HepG2 (cell line): ENCODE data around the gene TBCB. TPM values are rescaled to one million over a fixed set of nuclear protein-coding genes. Genes with fewer than 3 reads are reported as not detected.

Experiments
- MEF2D ChIP-seq: sonication (generic); formaldehyde crosslinking; IDR thresholded peaks from 2 replicates; pipeline ENCODE4 v1.5.1; 2020; ENCODE audit warnings: mild to moderate bottlenecking, missing genetic modification reagents
- ZFY ChIP-seq: sonication (generic); formaldehyde crosslinking; IDR thresholded peaks from 2 replicates; pipeline ENCODE4 v1.4.0; 2020; ENCODE audit warnings: missing genetic modification reagents
- ZKSCAN5 ChIP-seq: sonication (generic); formaldehyde crosslinking; IDR thresholded peaks from 2 replicates; pipeline ENCODE4 v1.5.1; 2020; ENCODE audit warnings: mild to moderate bottlenecking, missing genetic modification reagents
- ZMYM3 ChIP-seq: sonication (generic); formaldehyde crosslinking; IDR thresholded peaks from 2 replicates; pipeline ENCODE4 v1.5.1; 2020; ENCODE audit warnings: mild to moderate bottlenecking, missing genetic modification reagents
- ZNF543 ChIP-seq: sonication (generic); formaldehyde crosslinking; IDR thresholded peaks from 2 replicates; pipeline ENCODE4 v1.4.0; 2020; ENCODE audit warnings: mild to moderate bottlenecking, missing genetic modification reagents
- ZNF598 ChIP-seq: sonication (generic); formaldehyde crosslinking; IDR thresholded peaks from 2 replicates; pipeline ENCODE4 v1.5.1; 2020; ENCODE audit warnings: mild to moderate bottlenecking, missing genetic modification reagents, borderline replicate concordance
- polyA plus RNA-seq, 8 experiments: library from polyadenylated mRNA; depleted of rRNA in 3 of 8; stranded (reverse) in 7 of 8; unstranded in 1 of 8; fragments of >200 nt; fragmentation: Illumina TruSeq in 4 of 8; extraction: Trizol in 4 of 8; gene quantifications; 2 replicates each; pipeline versions ENCODE4 v1.2.1 to v1.2.3, GENCODE V29; 2011 to 2016; ENCODE audit warnings: low read depth in 4 of 8, missing spikeins in 1 of 8, mixed read lengths in 1 of 8; ENCODE audit not compliant: insufficient read depth in 1 of 8
- total RNA-seq, 5 experiments: library from RNA; depleted of rRNA; stranded (reverse); fragments of >200 nt; fragmentation: Illumina TruSeq; extraction: Trizol; gene quantifications; 2 replicates each; pipeline ENCODE4 v1.2.3, GENCODE V29; 2016; ENCODE audit warnings: low read depth in 1 of 5
- TF ChIP-seq, protein P1 (sequence below): sonication (generic); formaldehyde crosslinking; IDR thresholded peaks from 2 replicates; pipeline ENCODE4 v1.4.0; 2020; ENCODE audit warnings: missing genetic modification reagents
- TF ChIP-seq, protein P2 (sequence below): sonication (generic); formaldehyde crosslinking; IDR thresholded peaks from 2 replicates; pipeline ENCODE4 v1.5.1; 2020; ENCODE audit warnings: mild to moderate bottlenecking, missing genetic modification reagents, borderline replicate concordance
- TF ChIP-seq, protein P3 (sequence below): sonication (generic); formaldehyde crosslinking; IDR thresholded peaks from 2 replicates; pipeline ENCODE4 v1.8.1; 2023; ENCODE audit warnings: mild to moderate bottlenecking, moderate library complexity, missing genetic modification reagents
- TF ChIP-seq, protein P4 (sequence below), 2 experiments: fragments of 450-650 bp in 1 of 2; sonication (generic) in 1 of 2; formaldehyde crosslinking in 1 of 2; IDR thresholded peaks; 2 replicates each; pipeline versions ENCODE4 v1.6.1 to v1.8.0; 2016 to 2022; ENCODE audit warnings: antibody characterized with exemption in 1 of 2, mild to moderate bottlenecking in 1 of 2, missing genetic modification reagents in 1 of 2

TBCB gene
- total and polyA plus RNA-seq, 2 of the 13 experiments (the other 11 are each of a cell fraction or from before 2014, with no cell fraction given), result 271 to 276 TPM

DNA sequence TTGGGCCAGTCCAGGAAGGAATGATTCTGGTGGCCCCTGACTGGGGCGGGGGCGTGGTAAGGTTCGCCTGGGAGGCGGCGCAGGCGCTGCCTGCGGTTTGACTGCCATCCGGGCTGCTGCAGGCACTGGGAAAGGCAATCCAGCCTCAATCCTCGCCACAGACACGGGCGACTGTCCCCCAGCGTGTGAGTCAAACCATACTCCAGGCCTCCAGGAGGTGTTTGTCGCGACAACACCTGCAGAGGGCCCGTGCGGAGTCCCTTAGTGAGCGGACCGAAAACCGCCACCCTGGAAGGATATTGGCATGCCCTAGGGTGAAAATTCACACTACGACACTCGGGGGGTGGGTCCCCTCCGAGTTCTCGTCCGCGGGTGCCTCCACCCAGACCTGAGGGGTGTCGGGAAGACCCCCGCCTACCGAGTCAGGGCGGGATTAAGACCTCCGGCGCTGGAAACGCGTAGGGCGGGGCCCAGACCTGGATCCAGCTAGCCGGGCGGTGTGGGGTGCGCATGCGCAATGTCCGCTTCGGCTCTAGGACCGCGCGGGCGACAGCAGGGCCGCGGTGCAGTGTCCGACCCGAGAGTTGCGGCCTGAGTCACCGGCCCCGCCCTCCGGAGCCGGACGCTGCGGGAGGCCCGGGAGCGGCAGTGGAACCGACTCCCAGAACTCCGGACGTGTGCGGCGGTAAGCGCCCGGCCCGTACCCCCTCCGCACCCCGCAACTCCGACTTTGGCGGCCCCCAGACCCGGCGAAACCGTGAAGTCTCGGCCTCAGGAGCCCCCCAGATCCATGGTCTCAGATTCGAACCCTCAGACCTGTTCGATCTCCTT, 24.4 kb downstream of the TBCB start, which contains the start of gene CAPNS1 (continued):
- TF ChIP-seq, protein P1, sequence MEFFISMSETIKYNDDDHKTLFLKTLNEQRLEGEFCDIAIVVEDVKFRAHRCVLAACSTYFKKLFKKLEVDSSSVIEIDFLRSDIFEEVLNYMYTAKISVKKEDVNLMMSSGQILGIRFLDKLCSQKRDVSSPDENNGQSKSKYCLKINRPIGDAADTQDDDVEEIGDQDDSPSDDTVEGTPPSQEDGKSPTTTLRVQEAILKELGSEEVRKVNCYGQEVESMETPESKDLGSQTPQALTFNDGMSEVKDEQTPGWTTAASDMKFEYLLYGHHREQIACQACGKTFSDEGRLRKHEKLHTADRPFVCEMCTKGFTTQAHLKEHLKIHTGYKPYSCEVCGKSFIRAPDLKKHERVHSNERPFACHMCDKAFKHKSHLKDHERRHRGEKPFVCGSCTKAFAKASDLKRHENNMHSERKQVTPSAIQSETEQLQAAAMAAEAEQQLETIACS (CRISPR knock-in tag), result no peak
- peak; percentile 91 for TF ChIP-seq ZFY
- TF ChIP-seq ZKSCAN5 (CRISPR knock-in tag), result peak; percentile 37; the same call in 1 of the 2 replicates
- TF ChIP-seq, protein P2, sequence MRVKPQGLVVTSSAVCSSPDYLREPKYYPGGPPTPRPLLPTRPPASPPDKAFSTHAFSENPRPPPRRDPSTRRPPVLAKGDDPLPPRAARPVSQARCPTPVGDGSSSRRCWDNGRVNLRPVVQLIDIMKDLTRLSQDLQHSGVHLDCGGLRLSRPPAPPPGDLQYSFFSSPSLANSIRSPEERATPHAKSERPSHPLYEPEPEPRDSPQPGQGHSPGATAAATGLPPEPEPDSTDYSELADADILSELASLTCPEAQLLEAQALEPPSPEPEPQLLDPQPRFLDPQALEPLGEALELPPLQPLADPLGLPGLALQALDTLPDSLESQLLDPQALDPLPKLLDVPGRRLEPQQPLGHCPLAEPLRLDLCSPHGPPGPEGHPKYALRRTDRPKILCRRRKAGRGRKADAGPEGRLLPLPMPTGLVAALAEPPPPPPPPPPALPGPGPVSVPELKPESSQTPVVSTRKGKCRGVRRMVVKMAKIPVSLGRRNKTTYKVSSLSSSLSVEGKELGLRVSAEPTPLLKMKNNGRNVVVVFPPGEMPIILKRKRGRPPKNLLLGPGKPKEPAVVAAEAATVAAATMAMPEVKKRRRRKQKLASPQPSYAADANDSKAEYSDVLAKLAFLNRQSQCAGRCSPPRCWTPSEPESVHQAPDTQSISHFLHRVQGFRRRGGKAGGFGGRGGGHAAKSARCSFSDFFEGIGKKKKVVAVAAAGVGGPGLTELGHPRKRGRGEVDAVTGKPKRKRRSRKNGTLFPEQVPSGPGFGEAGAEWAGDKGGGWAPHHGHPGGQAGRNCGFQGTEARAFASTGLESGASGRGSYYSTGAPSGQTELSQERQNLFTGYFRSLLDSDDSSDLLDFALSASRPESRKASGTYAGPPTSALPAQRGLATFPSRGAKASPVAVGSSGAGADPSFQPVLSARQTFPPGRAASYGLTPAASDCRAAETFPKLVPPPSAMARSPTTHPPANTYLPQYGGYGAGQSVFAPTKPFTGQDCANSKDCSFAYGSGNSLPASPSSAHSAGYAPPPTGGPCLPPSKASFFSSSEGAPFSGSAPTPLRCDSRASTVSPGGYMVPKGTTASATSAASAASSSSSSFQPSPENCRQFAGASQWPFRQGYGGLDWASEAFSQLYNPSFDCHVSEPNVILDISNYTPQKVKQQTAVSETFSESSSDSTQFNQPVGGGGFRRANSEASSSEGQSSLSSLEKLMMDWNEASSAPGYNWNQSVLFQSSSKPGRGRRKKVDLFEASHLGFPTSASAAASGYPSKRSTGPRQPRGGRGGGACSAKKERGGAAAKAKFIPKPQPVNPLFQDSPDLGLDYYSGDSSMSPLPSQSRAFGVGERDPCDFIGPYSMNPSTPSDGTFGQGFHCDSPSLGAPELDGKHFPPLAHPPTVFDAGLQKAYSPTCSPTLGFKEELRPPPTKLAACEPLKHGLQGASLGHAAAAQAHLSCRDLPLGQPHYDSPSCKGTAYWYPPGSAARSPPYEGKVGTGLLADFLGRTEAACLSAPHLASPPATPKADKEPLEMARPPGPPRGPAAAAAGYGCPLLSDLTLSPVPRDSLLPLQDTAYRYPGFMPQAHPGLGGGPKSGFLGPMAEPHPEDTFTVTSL (CRISPR knock-in tag), result 0 out of 2 replicates have a peak, but pooled peaks have one; percentile 5
- TF ChIP-seq ZNF543 (CRISPR knock-in tag), result peak; percentile 64; the same call in 1 of the 2 replicates
- no peak for TF ChIP-seq ZNF598 (CRISPR knock-in tag)
- TF ChIP-seq MEF2D (CRISPR knock-in tag), result peak; percentile 68; the same call in 1 of the 2 replicates
- TF ChIP-seq, protein P3, sequence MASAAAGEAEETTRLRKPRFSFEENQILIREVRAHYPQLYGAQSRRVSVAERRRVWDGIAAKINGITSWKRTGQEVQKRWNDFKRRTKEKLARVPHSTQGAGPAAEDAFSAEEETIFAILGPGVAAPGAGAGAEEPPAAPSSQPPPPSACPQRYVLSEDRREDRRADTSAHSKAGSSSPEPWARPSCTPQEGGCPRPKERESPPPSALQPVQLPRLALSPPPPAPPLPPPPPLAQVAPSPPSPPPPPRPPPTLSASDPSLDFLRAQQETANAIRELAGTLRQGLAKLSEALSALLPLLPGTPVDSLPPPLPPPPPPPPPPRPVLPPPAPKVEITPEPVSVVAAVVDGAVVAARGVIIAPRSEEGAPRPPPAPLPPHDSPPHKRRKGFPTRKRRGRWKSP (CRISPR knock-in tag), result peak; percentile 66; the same call in 1 of the 2 replicates
- peak; percentile 86; the same call in 1 of the 2 replicates for TF ChIP-seq ZMYM3 (CRISPR knock-in tag)
- TF ChIP-seq, protein P4, sequence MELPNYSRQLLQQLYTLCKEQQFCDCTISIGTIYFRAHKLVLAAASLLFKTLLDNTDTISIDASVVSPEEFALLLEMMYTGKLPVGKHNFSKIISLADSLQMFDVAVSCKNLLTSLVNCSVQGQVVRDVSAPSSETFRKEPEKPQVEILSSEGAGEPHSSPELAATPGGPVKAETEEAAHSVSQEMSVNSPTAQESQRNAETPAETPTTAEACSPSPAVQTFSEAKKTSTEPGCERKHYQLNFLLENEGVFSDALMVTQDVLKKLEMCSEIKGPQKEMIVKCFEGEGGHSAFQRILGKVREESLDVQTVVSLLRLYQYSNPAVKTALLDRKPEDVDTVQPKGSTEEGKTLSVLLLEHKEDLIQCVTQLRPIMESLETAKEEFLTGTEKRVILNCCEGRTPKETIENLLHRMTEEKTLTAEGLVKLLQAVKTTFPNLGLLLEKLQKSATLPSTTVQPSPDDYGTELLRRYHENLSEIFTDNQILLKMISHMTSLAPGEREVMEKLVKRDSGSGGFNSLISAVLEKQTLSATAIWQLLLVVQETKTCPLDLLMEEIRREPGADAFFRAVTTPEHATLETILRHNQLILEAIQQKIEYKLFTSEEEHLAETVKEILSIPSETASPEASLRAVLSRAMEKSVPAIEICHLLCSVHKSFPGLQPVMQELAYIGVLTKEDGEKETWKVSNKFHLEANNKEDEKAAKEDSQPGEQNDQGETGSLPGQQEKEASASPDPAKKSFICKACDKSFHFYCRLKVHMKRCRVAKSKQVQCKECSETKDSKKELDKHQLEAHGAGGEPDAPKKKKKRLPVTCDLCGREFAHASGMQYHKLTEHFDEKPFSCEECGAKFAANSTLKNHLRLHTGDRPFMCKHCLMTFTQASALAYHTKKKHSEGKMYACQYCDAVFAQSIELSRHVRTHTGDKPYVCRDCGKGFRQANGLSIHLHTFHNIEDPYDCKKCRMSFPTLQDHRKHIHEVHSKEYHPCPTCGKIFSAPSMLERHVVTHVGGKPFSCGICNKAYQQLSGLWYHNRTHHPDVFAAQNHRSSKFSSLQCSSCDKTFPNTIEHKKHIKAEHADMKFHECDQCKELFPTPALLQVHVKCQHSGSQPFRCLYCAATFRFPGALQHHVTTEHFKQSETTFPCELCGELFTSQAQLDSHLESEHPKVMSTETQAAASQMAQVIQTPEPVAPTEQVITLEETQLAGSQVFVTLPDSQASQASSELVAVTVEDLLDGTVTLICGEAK (IDR thresholded peaks at IDR 0.05), result no peak
- TF ChIP-seq, protein P4 (CRISPR knock-in tag; IDR thresholded peaks at IDR 0.05), result no peak; the same call in 1 of the 2 replicates
